Neutrophil (primary cell): ENCODE data around the gene KDM4B.

Experiments used
- H3K27ac ChIP-seq: fragments of 200-600 bp; sonication (generic); 2 replicates; pipeline ENCODE4 v1.5.1; 2016; ENCODE audit warnings: mild to moderate bottlenecking, moderate library complexity
- H3K27me3 ChIP-seq: fragments of 200-600 bp; sonication (generic); 2 replicates; pipeline ENCODE4 v1.6.0; 2016; ENCODE audit warnings: mild to moderate bottlenecking
- H3K36me3 ChIP-seq: fragments of 200-600 bp; sonication (generic); 2 replicates; pipeline ENCODE4 v1.5.1; 2017
- H3K4me1 ChIP-seq, 2 experiments: fragments of 200-600 bp in 1 of 2; sonication (generic) in 1 of 2; 1 replicate in 1 of 2; 2 replicates in 1 of 2; pipeline versions ENCODE4 v1.5.1 to v1.6.1; 2013 to 2016; ENCODE audit warnings: low read depth in 1 of 2, low read length in 1 of 2, mild to moderate bottlenecking in 1 of 2, moderate library complexity in 1 of 2; ENCODE audit not compliant: control insufficient read depth in 1 of 2, insufficient read depth in 1 of 2
- H3K4me3 ChIP-seq, 2 experiments: fragments of 200-600 bp in 1 of 2; sonication (generic) in 1 of 2; 1 replicate in 1 of 2; 2 replicates in 1 of 2; pipeline ENCODE4 v1.5.1; 2013 to 2016; ENCODE audit warnings: low read depth in 1 of 2, low read length in 1 of 2, mild to moderate bottlenecking in 1 of 2, moderate library complexity in 1 of 2
- H3K9me3 ChIP-seq: fragments of 200-600 bp; sonication (generic); 2 replicates; pipeline ENCODE4 v1.5.1; 2016
- TF ChIP-seq, protein P1 (sequence below): fragments of 200-600 bp; sonication (generic); IDR thresholded peaks from 2 replicates; pipeline ENCODE4 v1.5.1; 2016; ENCODE audit warnings: antibody characterized with exemption

KDM4B gene

GRCh38 chr19:4988770-4989251, 19.9 kb downstream of the KDM4B start:
- H3K4me1 ChIP-seq: peaks cover 14 to 15% of the 10 kb centered on the region in 2 experiments
- TF ChIP-seq, protein P1, sequence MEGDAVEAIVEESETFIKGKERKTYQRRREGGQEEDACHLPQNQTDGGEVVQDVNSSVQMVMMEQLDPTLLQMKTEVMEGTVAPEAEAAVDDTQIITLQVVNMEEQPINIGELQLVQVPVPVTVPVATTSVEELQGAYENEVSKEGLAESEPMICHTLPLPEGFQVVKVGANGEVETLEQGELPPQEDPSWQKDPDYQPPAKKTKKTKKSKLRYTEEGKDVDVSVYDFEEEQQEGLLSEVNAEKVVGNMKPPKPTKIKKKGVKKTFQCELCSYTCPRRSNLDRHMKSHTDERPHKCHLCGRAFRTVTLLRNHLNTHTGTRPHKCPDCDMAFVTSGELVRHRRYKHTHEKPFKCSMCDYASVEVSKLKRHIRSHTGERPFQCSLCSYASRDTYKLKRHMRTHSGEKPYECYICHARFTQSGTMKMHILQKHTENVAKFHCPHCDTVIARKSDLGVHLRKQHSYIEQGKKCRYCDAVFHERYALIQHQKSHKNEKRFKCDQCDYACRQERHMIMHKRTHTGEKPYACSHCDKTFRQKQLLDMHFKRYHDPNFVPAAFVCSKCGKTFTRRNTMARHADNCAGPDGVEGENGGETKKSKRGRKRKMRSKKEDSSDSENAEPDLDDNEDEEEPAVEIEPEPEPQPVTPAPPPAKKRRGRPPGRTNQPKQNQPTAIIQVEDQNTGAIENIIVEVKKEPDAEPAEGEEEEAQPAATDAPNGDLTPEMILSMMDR: no peak

DNA sequence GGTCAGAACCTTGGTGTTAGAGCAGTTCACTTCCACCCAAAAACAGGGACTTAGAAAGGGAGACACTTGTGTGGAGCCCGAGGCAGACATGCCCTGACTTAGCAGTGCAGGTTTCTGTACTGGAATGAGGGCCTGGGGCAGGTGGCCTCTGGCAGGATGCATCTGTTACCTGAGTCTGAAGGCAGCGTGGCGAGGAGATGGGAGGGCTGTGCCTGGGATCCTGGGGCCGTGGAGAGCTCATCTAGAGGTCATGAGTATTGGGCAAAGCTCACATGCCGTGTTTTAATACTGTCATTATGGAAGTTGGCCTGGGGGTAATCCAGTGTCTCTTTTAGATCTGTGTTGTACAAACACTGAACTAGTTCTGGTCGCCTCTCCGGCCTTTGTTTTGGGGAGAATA, 21.4 kb downstream of the KDM4B start:
- peak overlapping the region; percentile 20 for H3K27ac ChIP-seq
- no peak overlapping the region for H3K4me3 ChIP-seq
- peaks cover 15% of the 10 kb centered on the region for H3K36me3 ChIP-seq
- H3K27me3 ChIP-seq: no peaks in the 10 kb centered on the region
- H3K9me3 ChIP-seq: no peaks in the 10 kb centered on the region
- H3K4me1 ChIP-seq: peaks cover 14 to 15% of the 10 kb centered on the region in 2 experiments
- TF ChIP-seq, protein P1: no peak

More at GRCh38 chr19:4988770-4989251, 19.9 kb downstream of the KDM4B start:
- Histone ChIP-seq H3K4me3 (no peak overlapping the region), H3K9me3 (no peaks in the 10 kb centered on the region), H3K36me3 (peaks cover 16% of the 10 kb centered on the region), H3K27me3 (no peaks in the 10 kb centered on the region), H3K27ac (peak overlapping the region; percentile 6)

- H3K27ac ChIP-seq: peak overlapping the region; percentile 68
- no peak overlapping the region for H3K4me3 ChIP-seq
- no peaks in the 10 kb centered on the region for H3K9me3 ChIP-seq
- peaks cover 14 to 15% of the 10 kb centered on the region in 2 experiments for H3K4me1 ChIP-seq
- no peaks in the 10 kb centered on the region for H3K27me3 ChIP-seq
- TF ChIP-seq, protein P1: no peak
- peaks cover 17% of the 10 kb centered on the region for H3K36me3 ChIP-seq
Measured at GRCh38 chr19:4991538-4991937, 22.6 kb downstream of the KDM4B start.

DNA sequence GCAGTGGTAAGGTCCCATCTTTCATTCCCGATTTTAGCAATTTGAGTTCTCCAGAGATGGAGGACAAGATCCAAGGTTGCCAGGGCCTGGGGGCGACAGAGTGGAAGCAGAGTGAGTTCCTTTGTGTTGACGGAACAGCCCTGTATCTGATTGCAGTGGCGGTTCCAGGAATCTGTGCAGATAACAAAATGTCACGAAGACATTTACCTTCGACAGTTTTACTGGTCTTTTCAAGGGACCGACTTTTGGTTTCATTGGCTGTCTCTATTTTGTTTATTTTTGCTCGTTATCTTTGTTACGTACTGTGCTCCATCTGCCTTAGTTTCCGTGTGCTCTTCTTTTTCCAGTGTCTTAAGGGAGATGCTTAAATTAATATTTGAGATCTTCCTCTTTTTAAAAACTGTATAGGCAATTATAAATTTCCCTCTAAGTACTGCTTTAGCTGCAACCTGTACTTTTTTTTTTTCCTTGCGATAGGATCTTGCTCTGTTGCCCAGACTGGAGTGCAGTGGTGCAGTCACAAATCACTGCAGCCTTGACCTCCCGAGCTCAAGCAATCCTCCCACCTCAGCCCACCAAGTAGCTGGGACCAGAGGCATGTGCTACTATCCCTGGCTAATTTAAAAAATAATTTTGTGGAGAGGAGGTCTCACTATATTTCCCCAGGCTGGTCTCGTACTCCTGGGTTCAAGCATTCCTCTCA, 23.2 kb downstream of the KDM4B start:
- peak overlapping the region; percentile 68 for H3K27ac ChIP-seq
- H3K4me1 ChIP-seq: peaks cover 14 to 15% of the 10 kb centered on the region in 2 experiments
- TF ChIP-seq, protein P1: no peak
- H3K27me3 ChIP-seq: no peaks in the 10 kb centered on the region
- H3K9me3 ChIP-seq: no peaks in the 10 kb centered on the region
- H3K4me3 ChIP-seq: no peak overlapping the region
- H3K36me3 ChIP-seq: peaks cover 22% of the 10 kb centered on the region

DNA sequence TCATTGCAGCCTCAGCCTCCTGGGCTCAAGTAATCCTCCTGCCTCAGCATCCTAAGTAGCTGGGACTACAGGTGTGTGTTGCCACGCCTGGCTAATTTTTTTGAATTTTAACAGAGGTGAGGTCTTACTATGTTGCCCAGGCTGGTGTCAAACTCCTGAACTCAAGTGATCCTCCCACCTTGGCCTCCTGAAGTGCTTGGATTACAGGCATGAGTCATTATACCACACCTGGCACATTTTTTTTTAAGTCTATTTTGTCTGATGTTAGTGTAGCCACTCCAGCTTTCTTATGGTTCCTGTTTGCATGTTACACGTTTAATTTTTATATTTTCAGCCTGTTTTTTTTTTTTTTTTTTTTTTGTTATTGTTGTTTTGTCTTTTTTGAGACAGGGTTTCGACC, 24.8 kb downstream of the KDM4B start:
- no peaks in the 10 kb centered on the region for H3K9me3 ChIP-seq
- no peaks in the 10 kb centered on the region for H3K27me3 ChIP-seq
- TF ChIP-seq, protein P1: no peak
- H3K4me3 ChIP-seq: no peak overlapping the region
- no peak overlapping the region for H3K27ac ChIP-seq
- peaks cover 33% of the 10 kb centered on the region for H3K36me3 ChIP-seq
- H3K4me1 ChIP-seq: peaks cover 14 to 15% of the 10 kb centered on the region in 2 experiments
